ENCODE measurements around the gene FLT3. TPM values are rescaled to one million over a fixed set of nuclear protein-coding genes. Genes with fewer than 3 reads are reported as not detected.

FLT3 gene
- total and polyA plus RNA-seq, 8 donors, result 2.3 to 4.0 (median 3.3) TPM

- peak overlapping the region; percentile 94 to 100 (median 98) for H3K27ac ChIP-seq
- peak overlapping the region; percentile 35 to 62 (median 49) for H3K4me3 ChIP-seq
- WGBS, 2 donors, result 28 to 40% methylated on average over 49 to 56 of the region's 56 CpGs
- no peak for TF ChIP-seq CTCF (IDR thresholded peaks at IDR 0.05)
- peaks cover 12 to 24% (median 22%) of the 10 kb centered on the region in 3 donors for H3K4me1 ChIP-seq
- intact Hi-C loops (cut with DNase I), result loop anchor here in 1 of 3 donors (10.0 kb wide), 1 partner anchor 120 kb away; no protein-coding TSS in a partner anchor
- no peaks in the 10 kb centered on the region for H3K36me3 ChIP-seq
- DNase-seq (peak in 5 of 6 donors; percentile 47 to 85 (median 66)), ATAC-seq (peak; percentile 27 to 56 (median 41)), FAIRE-seq (no peak)
- H3K9me3 ChIP-seq, result no peaks in the 10 kb centered on the region
- no peaks in the 10 kb centered on the region for H3K27me3 ChIP-seq
Observed at GRCh38 chr13:27954406-27954851, 145.9 kb downstream of the FLT3 start.

- no peak for FAIRE-seq
- Histone ChIP-seq H3K36me3 (no peaks in the 10 kb centered on the region), H3K27me3 (no peaks in the 10 kb centered on the region), H3K27ac (peak overlapping the region; percentile 94 to 100 (median 98)), H3K4me1 (peaks cover 12 to 22% (median 19%) of the 10 kb centered on the region in 3 donors), H3K4me3 (peak overlapping the region; percentile 35 to 62 (median 49)), H3K9me3 (no peaks in the 10 kb centered on the region)
- 6 to 7% methylated on average over 49 to 71 of the region's 71 CpGs for WGBS, 2 donors
- TF ChIP-seq CTCF (IDR thresholded peaks at IDR 0.05), result peak; percentile 89 to 96 (median 92)
- intact Hi-C loops (cut with DNase I), result loop anchor here in 1 of 3 donors (10.0 kb wide), 1 partner anchor 119 kb away; no protein-coding TSS in a partner anchor
- ATAC-seq, result peak; percentile 85 to 95 (median 90)
- peak; percentile 81 to 98 (median 92) for DNase-seq
Observed at GRCh38 chr13:27953676-27954405, 146.5 kb downstream of the FLT3 start.

Other genes starting within 250 kb of the FLT3 start
- 10 to 100 TPM in 5 of 6 donors, 1 to 10 TPM in 1; 8.0 to 17.1 (median 12.3) TPM for gene PDX1, start 180.6 kb downstream of the FLT3 start, total RNA-seq
- gene PDX1, start 180.6 kb downstream of the FLT3 start, polyA plus RNA-seq, result 10 to 100 TPM; 15.7 to 26.1 TPM
- gene CDX2, start 131.3 kb downstream of the FLT3 start, total RNA-seq, result 1 to 10 TPM; 2.8 to 6.0 (median 4.8) TPM
- gene CDX2, start 131.3 kb downstream of the FLT3 start, polyA plus RNA-seq, result 1 to 10 TPM; 3.5 to 6.9 TPM
- gene URAD, start 111.9 kb downstream of the FLT3 start, total RNA-seq, result not detected
- gene URAD, start 111.9 kb downstream of the FLT3 start, polyA plus RNA-seq, result under 1 TPM in 1 of 2 donors, not detected in 1; 0.31 TPM
- gene PAN3, start 38.0 kb upstream of the FLT3 start, total RNA-seq, result 10 to 100 TPM; 12.4 to 26.4 (median 16.2) TPM
- gene PAN3, start 38.0 kb upstream of the FLT3 start, polyA plus RNA-seq, result 10 to 100 TPM; 16.3 to 21.7 TPM

All from pancreas (tissue), 10 donors.